PC-9 (cell line): Measurements from ENCODE around the gene LYZL2. TPM values are rescaled to one million over a fixed set of nuclear protein-coding genes. Genes with fewer than 3 reads are reported as not detected.
"Not testable (repeated sequence)": the region's sequence is repeated elsewhere in the genome, so short reads cannot be mapped to it uniquely, and the experiment has no call there.

Experiments used
- BruUV-seq: library from RNA; stranded (reverse); fragments of 400-500 nt; replicated peaks from 2 replicates; lab custom pipeline; 2021; lab: Mats Ljungman, UMichigan
- CTCF ChIA-PET: fragments of 300-600 bp; sonication (Branson Sonifier 250); formaldehyde crosslinking; loops from one replicate; lab custom pipeline; 2022; ENCODE audit warnings: antibody characterized with exemption; lab: Charles Lee
- POLR2A ChIA-PET: fragments of 300-600 bp; sonication (Branson Sonifier 250); formaldehyde crosslinking; loops from one replicate; lab custom pipeline; 2022; ENCODE audit warnings: antibody characterized with exemption; ENCODE audit not compliant: unreplicated experiment; lab: Charles Lee
- DNase-seq, 2 experiments: peaks; one replicate each; pipeline versions ENCODE4 v3.0.0 to v3.0.0-alpha.2; 2015 to 2022; ENCODE audit warnings: mixed read lengths in 1 of 2
- H2AFZ ChIP-seq: fragments of 200-600 bp; sonication (generic); 2 replicates; pipeline ENCODE4 v1.8.1; 2017; ENCODE audit warnings: antibody characterized with exemption
- H3F3A ChIP-seq: fragments of 200-600 bp; sonication (generic); 2 replicates; pipeline ENCODE4 v1.8.1; 2017; ENCODE audit warnings: antibody characterized with exemption, mild to moderate bottlenecking, low read depth; ENCODE audit not compliant: insufficient read depth
- H3K27ac ChIP-seq: fragments of 200-600 bp; sonication (generic); 2 replicates; pipeline ENCODE4 v1.6.1; 2016; ENCODE audit warnings: mixed run types
- H3K27me3 ChIP-seq: fragments of 200-600 bp; sonication (generic); 2 replicates; pipeline ENCODE4 v1.6.1; 2016; ENCODE audit warnings: low read depth, mixed run types; ENCODE audit not compliant: insufficient read depth
- H3K36me3 ChIP-seq: fragments of 200-600 bp; sonication (generic); 2 replicates; pipeline ENCODE4 v1.6.1; 2016; ENCODE audit warnings: low read depth, mixed run types
- H3K4me1 ChIP-seq: fragments of 200-600 bp; sonication (generic); replicated peaks from 2 replicates; pipeline ENCODE4 v1.6.1; 2016; ENCODE audit warnings: mixed run types; ENCODE audit not compliant: insufficient read depth
- H3K4me2 ChIP-seq: fragments of 200-600 bp; sonication (generic); 2 replicates; pipeline ENCODE4 v1.6.1; 2017; ENCODE audit warnings: mixed run types
- H3K4me3 ChIP-seq: fragments of 200-600 bp; sonication (generic); 2 replicates; pipeline ENCODE4 v1.6.1; 2016; ENCODE audit warnings: mixed run types
- H3K79me2 ChIP-seq: fragments of 200-600 bp; sonication (generic); 2 replicates; pipeline ENCODE4 v1.6.1; 2017; ENCODE audit warnings: low read depth, mixed run types
- H3K9me2 ChIP-seq: fragments of 200-600 bp; sonication (generic); 2 replicates; pipeline ENCODE4 v1.8.1; 2017; ENCODE audit warnings: mild to moderate bottlenecking; ENCODE audit not compliant: insufficient read depth
- H3K9me3 ChIP-seq: fragments of 200-600 bp; sonication (generic); 2 replicates; pipeline ENCODE4 v1.8.1; 2016; ENCODE audit warnings: low read depth; ENCODE audit not compliant: insufficient read depth
- H4K20me1 ChIP-seq: fragments of 200-600 bp; sonication (generic); 2 replicates; pipeline ENCODE4 v1.8.1; 2017; ENCODE audit not compliant: insufficient read depth
- CTCF ChIP-seq: fragments of 200-600 bp; sonication (generic); conservative IDR thresholded peaks from 2 replicates; pipeline ENCODE4 v1.6.1; 2017; ENCODE audit warnings: mixed run types, antibody characterized with exemption, mild to moderate bottlenecking, moderate library complexity
- EZH2 ChIP-seq: fragments of 200-600 bp; sonication (generic); IDR thresholded peaks from 2 replicates; pipeline ENCODE4 v1.8.0; 2017; ENCODE audit warnings: antibody characterized with exemption, low read depth
- intact Hi-C: fragments of 100-400 bp; cut with micrococcal nuclease; formaldehyde crosslinking; loops from one replicate; pipeline ENCODE4 v1.10.0; 2022; ENCODE audit not compliant: unreplicated experiment
- total RNA-seq: library from RNA; stranded (reverse); gene quantifications from 2 replicates; pipeline ENCODE4 v1.2.3, GENCODE V29; 2021

The LYZL2 gene
- total RNA-seq, 1 experiment from 2014 or later, result not detected

GRCh38 chr10:30647089-30647488 lies 17.5 kb upstream of the LYZL2 start:
- Histone ChIP-seq H2AFZ (no peak overlapping the region), H3K27me3 (no peaks in the 10 kb centered on the region), H3K36me3 (no peaks in the 10 kb centered on the region), H4K20me1 (no peaks in the 10 kb centered on the region), H3K9me3 (no peaks in the 10 kb centered on the region), H3K9me2 (no peaks in the 10 kb centered on the region), H3K4me3 (no peak overlapping the region), H3K27ac (no peak overlapping the region), H3K4me1 (peaks cover 5% of the 10 kb centered on the region; the same call in 1 of the 2 replicates), H3F3A (no peaks in the 10 kb centered on the region), H3K79me2 (no peaks in the 10 kb centered on the region), H3K4me2 (no peak overlapping the region)
- ChIA-PET POLR2A (no interaction called here), CTCF (no interaction called here)
- DNase-seq, result no peak
- BruUV-seq, result no TSS peak
- intact Hi-C loops, result no loop called here
- TF ChIP-seq EZH2, result no peak
- TF ChIP-seq CTCF, result no peak

GRCh38 chr10:30645340-30645827 lies 15.8 kb upstream of the LYZL2 start:
- Histone ChIP-seq H3K4me1 (no peaks in the 10 kb centered on the region; the same call in 1 of the 2 replicates), H3K27ac (no peak overlapping the region), H3K79me2 (no peaks in the 10 kb centered on the region), H3K36me3 (no peaks in the 10 kb centered on the region), H4K20me1 (no peaks in the 10 kb centered on the region), H3K4me2 (no peak overlapping the region), H3K27me3 (no peaks in the 10 kb centered on the region), H3F3A (no peaks in the 10 kb centered on the region), H3K9me2 (no peaks in the 10 kb centered on the region), H3K4me3 (no peak overlapping the region), H3K9me3 (no peaks in the 10 kb centered on the region), H2AFZ (no peak overlapping the region)
- DNase-seq, result no peak
- POLR2A ChIA-PET, result no interaction called here
- BruUV-seq, result no TSS peak
- intact Hi-C loops, result no loop called here
- CTCF ChIA-PET, result interaction anchor here (0.7 kb wide), 1 partner anchor 530 kb away, joined by 3 read pairs; no protein-coding TSS in a partner anchor
- TF ChIP-seq EZH2 (no peak), CTCF (no peak)

- H3F3A ChIP-seq, DNase-seq, H3K4me1 ChIP-seq, CTCF ChIA-PET, H3K9me2 ChIP-seq, H2AFZ ChIP-seq, H3K27ac ChIP-seq, H3K4me2 ChIP-seq, H3K79me2 ChIP-seq, POLR2A ChIA-PET, H3K36me3 ChIP-seq, H4K20me1 ChIP-seq, BruUV-seq, H3K27me3 ChIP-seq, H3K4me3 ChIP-seq, H3K9me3 ChIP-seq: not testable (repeated sequence)
- intact Hi-C loops, result loop anchor here (5.0 kb wide), 1 partner anchor 38 kb away; no protein-coding TSS in a partner anchor
These were observed 14.9 kb upstream of the LYZL2 start for GRCh38 chr10:30644408-30644861.

- H3K4me3 ChIP-seq, H3K4me1 ChIP-seq, H2AFZ ChIP-seq, POLR2A ChIA-PET, H3K27ac ChIP-seq, H3K36me3 ChIP-seq, H3K4me2 ChIP-seq, DNase-seq, H3K9me2 ChIP-seq, H3F3A ChIP-seq, H3K79me2 ChIP-seq, H3K9me3 ChIP-seq, H3K27me3 ChIP-seq, H4K20me1 ChIP-seq, BruUV-seq, CTCF ChIA-PET: not testable (repeated sequence)
- intact Hi-C loops, result loop anchor here (5.0 kb wide), 1 partner anchor 39 kb away; no protein-coding TSS in a partner anchor
These were observed 14.1 kb upstream of the LYZL2 start for GRCh38 chr10:30643557-30644199.

GRCh38 chr10:30642856-30643255 lies 13.3 kb upstream of the LYZL2 start:
- H3K27ac ChIP-seq, BruUV-seq, DNase-seq, POLR2A ChIA-PET, H3K9me2 ChIP-seq, H2AFZ ChIP-seq, H3K79me2 ChIP-seq, H3K4me2 ChIP-seq, CTCF ChIA-PET, H3F3A ChIP-seq, H3K27me3 ChIP-seq, H3K36me3 ChIP-seq, H3K4me3 ChIP-seq, H3K9me3 ChIP-seq, H4K20me1 ChIP-seq: not testable (repeated sequence)
- peaks cover 10% of the 10 kb centered on the region for H3K4me1 ChIP-seq
- intact Hi-C loops, result loop anchor here (5.0 kb wide), 1 partner anchor 39 kb away; no protein-coding TSS in a partner anchor
